Measurements from ENCODE around the gene DOK4. TPM values are rescaled to one million over a fixed set of nuclear protein-coding genes. Genes with fewer than 3 reads are reported as not detected.
A peak's percentile ranks its signal among the peaks of the same experiment; 100 is the strongest.

Gene DOK4
- total RNA-seq, 1 experiment from 2014 or later, result 13.1 TPM

- Histone ChIP-seq H3K4me2 (ENCODE audit: insufficient read depth, insufficient read length, low read length) (no peak overlapping the region), H3K4ac (ENCODE audit: low read depth, low read length) (no peak overlapping the region), H3K79me2 (ENCODE audit: insufficient read depth, low read length) (no peaks in the 10 kb centered on the region), H3K9me3 (ENCODE audit: control insufficient read depth, low read depth, low read length) (no peaks in the 10 kb centered on the region), H3T11ph (ENCODE audit: low read length) (no peak overlapping the region), H2AFZ (ENCODE audit: low read length) (no peak overlapping the region), H3K27ac (ENCODE audit: insufficient read length, low read depth, low read length) (no peak overlapping the region), H2BK5ac (ENCODE audit: insufficient read length, low read length) (no peak overlapping the region), H3K27me3 (ENCODE audit: insufficient read depth, low read length) (no peaks in the 10 kb centered on the region; the same call in 1 of the 2 replicates), H2AK5ac (ENCODE audit: insufficient read length, low read length) (no peak overlapping the region), H3K56ac (ENCODE audit: insufficient read length, low read depth, low read length) (no peak overlapping the region), H2BK15ac (ENCODE audit: low read depth, low read length) (no peak overlapping the region), H4K5ac (ENCODE audit: insufficient read length, low read depth, low read length) (no peak overlapping the region), H3K79me1 (ENCODE audit: insufficient read depth, low read depth, low read length, poor library complexity, severe bottlenecking) (no peaks in the 10 kb centered on the region), H2BK120ac (ENCODE audit: low read depth, low read length, poor library complexity, severe bottlenecking) (no peak overlapping the region), H4K8ac (replicated peaks; ENCODE audit: insufficient read length, low read depth, low read length) (no peak overlapping the region), H4K91ac (ENCODE audit: insufficient read length, low read depth, low read length) (no peak overlapping the region), H3K9ac (ENCODE audit: extremely low read depth, insufficient read length, low read length) (no peak overlapping the region), H4K20me1 (ENCODE audit: control insufficient read depth, insufficient read depth, insufficient read length) (peaks cover 3% of the 10 kb centered on the region), H3K14ac (ENCODE audit: insufficient read depth, low read length) (no peak overlapping the region), H2BK12ac (ENCODE audit: insufficient read length, low read depth, low read length) (no peak overlapping the region), H3K4me1 (ENCODE audit: insufficient read depth, low read length) (peaks cover under 1% of the 10 kb centered on the region; the same call in 1 of the 2 replicates), H3K18ac (ENCODE audit: insufficient read length, low read depth, low read length) (no peak overlapping the region), H2BK20ac (ENCODE audit: low read depth, low read length, poor library complexity, severe bottlenecking) (no peak overlapping the region), H3K23ac (ENCODE audit: insufficient read length, low read depth, low read length) (no peak overlapping the region), H3K23me2 (ENCODE audit: insufficient read length, low read depth, low read length, poor library complexity, severe bottlenecking) (peaks cover 9% of the 10 kb centered on the region)
- TF ChIP-seq, protein P1, sequence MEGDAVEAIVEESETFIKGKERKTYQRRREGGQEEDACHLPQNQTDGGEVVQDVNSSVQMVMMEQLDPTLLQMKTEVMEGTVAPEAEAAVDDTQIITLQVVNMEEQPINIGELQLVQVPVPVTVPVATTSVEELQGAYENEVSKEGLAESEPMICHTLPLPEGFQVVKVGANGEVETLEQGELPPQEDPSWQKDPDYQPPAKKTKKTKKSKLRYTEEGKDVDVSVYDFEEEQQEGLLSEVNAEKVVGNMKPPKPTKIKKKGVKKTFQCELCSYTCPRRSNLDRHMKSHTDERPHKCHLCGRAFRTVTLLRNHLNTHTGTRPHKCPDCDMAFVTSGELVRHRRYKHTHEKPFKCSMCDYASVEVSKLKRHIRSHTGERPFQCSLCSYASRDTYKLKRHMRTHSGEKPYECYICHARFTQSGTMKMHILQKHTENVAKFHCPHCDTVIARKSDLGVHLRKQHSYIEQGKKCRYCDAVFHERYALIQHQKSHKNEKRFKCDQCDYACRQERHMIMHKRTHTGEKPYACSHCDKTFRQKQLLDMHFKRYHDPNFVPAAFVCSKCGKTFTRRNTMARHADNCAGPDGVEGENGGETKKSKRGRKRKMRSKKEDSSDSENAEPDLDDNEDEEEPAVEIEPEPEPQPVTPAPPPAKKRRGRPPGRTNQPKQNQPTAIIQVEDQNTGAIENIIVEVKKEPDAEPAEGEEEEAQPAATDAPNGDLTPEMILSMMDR (conservative IDR thresholded peaks at IDR 0.05), result no peak; the same call in 2 of the 3 replicates
- DNase-seq, result no peak
- Mint-ChIP-seq H3K4me1 (peaks cover 33 to 41% of the 10 kb centered on the region in 2 experiments), H3K9me3 (no peaks in the 10 kb centered on the region), H3K27me3 (ENCODE audit: low read depth) (peaks cover 35% of the 10 kb centered on the region), H3K27ac (no peak overlapping the region), H3K36me3 (ENCODE audit: insufficient read depth in 1 of 3, low read depth in 3 of 3) (peaks cover 12 to 21% (median 17%) of the 10 kb centered on the region in 3 experiments; a peak in 6 of 7 replicates), H3K4me3 (peak overlapping the region in 1 of 2 experiments; percentile 38; a peak in 2 of 5 replicates)
- no CpG with 5 or more reads among the region's 4 CpGs for WGBS (ENCODE audit: extremely low coverage, insufficient read length, low lambda C conversion rate)
Measured at GRCh38 chr16:57527027-57527426, 40.7 kb upstream of the DOK4 start.

Data from H9 (cell line).